RKO (cell line): ENCODE data around the gene CCNY.
A peak's percentile ranks its signal among the peaks of the same experiment; 100 is the strongest.
"Not testable (repeated sequence)": the region's sequence is repeated elsewhere in the genome, so short reads cannot be mapped to it uniquely, and the experiment has no call there.

Experiments
- DNase-seq: peaks from one replicate; pipeline ENCODE4 v3.0.0-alpha.2; 2016; ENCODE audit warnings: low spot score

The CCNY gene

GRCh38 chr10:35336084-35336831 lies at the start of gene CCNY:
Gene CCNY, plus strand, starts transcription at chr10:35336509. Its CDS starts 545 bp downstream, at chr10:35337054.
- DNase-seq = peak; percentile 76

GRCh38 chr10:35289198-35289597 lies 47.1 kb upstream of the CCNY start:
- no peak for DNase-seq

- DNase-seq = no peak
These were observed 41.8 kb upstream of the CCNY start for GRCh38 chr10:35294506-35294905.

DNA sequence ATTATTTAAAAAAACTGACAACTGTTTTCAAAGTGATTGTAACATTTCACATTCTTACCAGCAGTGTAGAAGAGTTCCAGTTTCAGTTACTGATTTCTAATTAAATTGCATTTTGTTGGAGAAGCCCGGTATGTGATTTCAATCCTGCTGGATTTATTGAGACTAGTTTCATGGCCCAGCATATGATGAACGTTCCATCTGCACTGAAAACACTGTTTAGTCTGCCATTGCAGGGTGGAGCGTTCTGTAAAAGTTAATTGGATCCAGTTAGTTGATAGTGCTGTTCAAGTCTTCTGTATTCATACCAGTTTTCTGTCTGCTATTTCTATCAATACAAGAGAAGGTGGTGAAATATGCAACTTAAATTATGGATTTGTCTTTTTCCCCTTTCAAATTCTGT lies 37.3 kb upstream of the CCNY start:
- no peak for DNase-seq

- peak; percentile 65 for DNase-seq
These were observed 36.1 kb upstream of the CCNY start for GRCh38 chr10:35300063-35300699.

GRCh38 chr10:35304649-35305048 lies 31.7 kb upstream of the CCNY start:
- no peak for DNase-seq

- no peak for DNase-seq
These were observed 29.5 kb upstream of the CCNY start for GRCh38 chr10:35306852-35307251.

DNA sequence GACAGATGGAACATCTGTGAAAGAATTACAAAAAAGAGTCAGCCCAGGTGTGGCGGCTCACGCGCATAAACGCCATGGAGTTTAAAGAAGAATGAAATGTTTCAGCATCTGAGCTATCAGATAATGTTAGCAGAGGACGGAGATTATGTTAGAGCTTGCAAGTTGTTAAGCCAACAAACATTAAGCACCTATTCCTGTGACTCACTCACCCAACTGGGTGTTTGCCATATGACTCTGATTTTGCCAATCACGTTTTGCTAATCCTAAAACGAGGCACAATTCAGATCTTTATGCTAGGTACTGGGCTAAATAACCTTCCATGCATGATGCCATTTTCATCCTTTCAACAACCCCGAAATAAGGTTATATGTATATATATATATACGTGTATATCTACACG lies 29.0 kb upstream of the CCNY start:
- DNase-seq = peak; percentile 32

DNA sequence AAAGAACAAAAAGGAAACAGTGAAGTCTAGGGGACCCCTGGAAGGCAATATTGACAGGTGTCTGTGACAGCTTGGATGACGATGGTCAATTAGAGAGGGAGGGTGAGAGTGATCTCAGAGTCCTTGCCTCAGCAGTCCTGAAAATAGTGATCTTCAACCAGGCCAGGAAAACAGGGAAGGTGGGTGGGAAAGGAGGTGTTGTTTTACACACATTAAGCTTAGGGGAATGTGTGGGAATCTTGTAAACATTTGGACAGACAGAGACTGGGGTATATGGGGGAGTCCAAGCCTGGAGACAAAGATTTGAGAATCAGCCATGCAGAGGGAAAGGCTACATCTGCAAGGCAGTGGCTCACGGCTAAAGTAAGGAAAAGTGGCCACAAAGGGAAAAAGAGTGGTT lies 27.5 kb upstream of the CCNY start:
- no peak for DNase-seq

DNA sequence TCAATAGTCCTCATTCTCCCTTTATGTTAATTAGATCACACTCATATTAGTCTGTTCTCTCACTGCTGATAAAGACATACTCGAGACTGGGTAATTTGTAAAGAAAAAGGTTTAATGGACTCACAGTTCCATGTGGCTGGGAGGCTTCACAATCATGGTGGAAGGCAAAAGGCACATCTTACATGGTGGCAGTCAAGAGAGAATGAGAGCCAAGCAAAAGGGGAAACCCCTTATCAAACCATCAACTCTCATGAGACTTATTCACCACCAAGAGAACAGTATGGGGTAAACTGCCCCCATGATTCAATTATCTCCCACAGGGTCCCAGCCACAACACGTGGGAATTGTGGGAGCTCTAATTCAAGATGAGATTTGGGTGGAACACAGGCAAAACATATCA lies 22.2 kb upstream of the CCNY start:
- not testable (repeated sequence) for DNase-seq

GRCh38 chr10:35315235-35315634 lies 21.1 kb upstream of the CCNY start:
- DNase-seq = not testable (repeated sequence)

DNA sequence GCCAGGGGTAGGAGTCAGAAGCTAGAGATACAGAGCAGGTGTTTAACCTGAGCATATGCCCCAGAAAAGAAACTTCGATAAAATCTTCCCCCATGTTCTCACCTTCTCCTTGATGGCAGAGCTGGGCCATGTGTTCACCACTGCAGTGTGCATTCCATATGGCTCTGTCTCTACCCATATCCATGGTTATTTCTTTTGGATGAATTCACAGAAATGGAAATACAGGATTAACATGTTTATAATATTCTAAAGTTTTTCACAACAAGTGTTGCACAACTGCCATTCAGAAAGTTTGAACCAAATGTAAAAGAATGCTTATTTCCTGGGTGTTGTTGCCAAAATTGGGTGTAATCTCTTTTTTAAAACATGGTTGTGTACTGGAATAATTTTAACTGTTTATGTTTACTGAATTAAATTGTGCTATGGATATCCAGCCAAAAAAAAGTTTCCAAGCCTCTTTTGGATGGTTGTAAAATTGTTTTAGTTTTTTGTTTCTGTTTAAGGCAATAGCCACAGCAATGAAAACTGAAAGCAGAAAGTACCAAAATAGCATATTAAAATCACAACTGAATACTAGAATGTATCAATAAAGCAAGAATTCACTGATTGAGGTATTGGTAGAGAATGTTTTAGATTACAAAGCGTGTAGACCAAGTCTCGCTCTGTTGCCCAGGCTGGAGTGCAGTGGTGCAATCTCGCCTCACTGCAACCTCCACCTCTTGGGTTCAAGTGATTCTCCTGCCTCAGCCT lies 19.9 kb upstream of the CCNY start:
- no peak for DNase-seq

- no peak for DNase-seq
These were observed 17.8 kb upstream of the CCNY start for GRCh38 chr10:35318551-35318950.

- DNase-seq = no peak
These were observed 16.0 kb upstream of the CCNY start for GRCh38 chr10:35320341-35320740.

- no peak for DNase-seq
These were observed 13.7 kb upstream of the CCNY start for GRCh38 chr10:35322636-35323035.

DNA sequence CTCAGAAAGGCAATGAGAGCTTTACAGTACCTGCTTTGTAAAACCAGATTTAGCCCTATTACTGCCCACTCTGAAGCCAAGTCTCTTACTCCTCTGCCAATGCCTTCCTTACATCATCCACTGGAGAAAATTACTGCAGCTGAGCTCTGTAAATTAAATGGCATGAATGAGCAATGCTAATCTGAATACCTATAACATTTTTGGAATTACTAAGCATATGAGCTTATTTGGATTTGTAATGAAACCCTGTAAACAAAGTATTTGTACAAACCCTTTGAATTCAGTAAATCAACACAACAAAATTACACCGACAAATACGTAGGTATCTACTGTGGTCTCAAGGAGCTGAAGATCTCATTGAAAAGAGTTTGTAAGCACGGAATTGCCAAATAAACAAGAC lies 12.1 kb upstream of the CCNY start:
- DNase-seq = no peak

GRCh38 chr10:35326466-35327235 lies 9.7 kb upstream of the CCNY start:
- DNase-seq = no peak

GRCh38 chr10:35327790-35328403 lies 8.4 kb upstream of the CCNY start:
- no peak for DNase-seq

DNA sequence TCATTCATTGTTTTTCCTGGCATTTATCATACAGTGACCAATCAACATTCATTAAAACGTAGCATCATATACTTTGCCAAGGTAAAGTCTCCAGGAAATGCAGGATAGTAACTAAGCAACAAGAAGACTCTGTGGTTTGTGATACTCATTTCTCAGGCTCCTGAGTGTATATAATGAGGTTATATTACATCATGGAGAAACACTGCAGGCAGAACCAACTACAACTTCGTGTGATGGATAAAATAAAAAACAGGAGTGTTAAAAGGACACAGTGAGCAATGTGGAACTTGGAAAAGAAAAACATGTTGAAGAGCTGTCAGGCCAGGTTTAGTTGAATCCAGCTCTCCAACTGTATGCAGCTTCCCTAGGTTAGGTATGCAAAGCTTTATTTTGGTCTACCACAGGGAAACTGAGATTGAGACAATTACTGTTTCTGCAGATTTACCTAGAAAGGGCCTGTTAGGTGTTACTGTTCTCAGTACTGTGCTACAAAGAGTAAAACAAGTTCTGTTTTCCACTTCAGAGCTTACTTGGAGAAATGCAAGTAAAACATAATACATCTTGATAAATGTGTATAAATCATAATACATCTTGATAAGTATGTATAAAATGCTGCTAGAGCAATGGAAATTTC lies 7.8 kb upstream of the CCNY start:
- DNase-seq = peak; percentile 43

DNA sequence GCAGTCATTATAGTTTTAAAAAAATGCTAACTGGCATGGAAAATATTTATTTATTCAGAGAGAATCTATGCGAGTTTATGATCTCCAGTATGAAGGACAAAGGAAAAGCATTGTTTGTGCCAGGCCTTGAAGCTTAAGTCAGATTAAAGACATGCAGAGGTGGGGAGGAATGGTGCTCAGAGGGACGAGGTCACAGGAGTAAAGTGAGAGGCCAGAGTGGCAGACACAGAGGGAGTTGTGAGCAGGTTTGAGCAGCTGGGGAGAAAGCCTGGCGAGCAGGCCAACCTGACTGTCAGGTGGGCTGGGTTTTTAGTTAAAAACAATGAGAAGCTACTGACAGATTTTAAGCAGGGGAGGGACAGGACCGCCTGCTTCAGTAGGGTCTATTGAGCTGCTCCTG lies 6.8 kb upstream of the CCNY start:
- DNase-seq = no peak

DNA sequence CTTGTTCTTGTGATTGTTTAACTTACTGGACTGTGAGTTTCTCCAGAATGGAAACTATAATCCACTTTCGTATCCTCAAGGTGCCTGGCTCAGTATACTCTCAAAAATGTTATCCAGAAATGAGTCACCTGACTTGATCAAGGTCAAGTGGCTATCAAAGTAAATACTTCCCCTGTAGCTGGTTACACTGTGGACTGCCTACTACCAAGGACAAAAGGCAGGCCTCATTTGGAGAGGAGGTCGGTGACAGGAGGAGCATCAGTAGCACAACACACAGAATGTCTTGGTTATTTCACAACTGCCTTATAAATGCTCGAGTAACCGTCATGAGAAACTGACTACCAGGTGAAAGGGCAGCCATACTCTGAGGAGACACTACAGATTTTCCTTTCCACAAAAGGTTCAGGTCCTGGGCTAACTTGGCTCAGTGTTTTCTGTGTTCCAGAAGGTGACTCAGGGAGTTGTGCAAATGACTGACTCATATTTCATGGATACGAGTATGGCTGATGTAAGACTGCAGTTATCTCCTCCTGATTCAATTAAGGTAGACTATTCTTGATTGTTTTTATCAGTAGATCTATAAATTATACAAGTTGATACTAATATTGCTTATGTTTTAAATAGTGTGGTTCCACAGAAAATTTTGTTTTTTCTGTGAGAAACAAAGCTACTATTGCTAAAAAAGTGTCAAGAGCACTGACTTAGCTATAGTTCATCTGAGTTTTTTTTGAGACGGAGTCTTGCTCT lies 4.2 kb upstream of the CCNY start:
- peak; percentile 90 for DNase-seq
